CD4-positive, CD25-positive, alpha-beta regulatory T cell (primary cell): ENCODE data around the gene VIL1. TPM values are rescaled to one million over a fixed set of nuclear protein-coding genes. Genes with fewer than 3 reads are reported as not detected.

Experiments
- ATAC-seq, 2 donors: fragments of 150-1000 bp; cut with Tn5 transposase; one replicate each; pipeline ENCODE4 v1.10.0; 2021; ENCODE audit warnings: low read depth in 2 of 2, moderate number of reproducible peaks in 2 of 2, moderate library complexity in 1 of 2
- DNase-seq, 3 donors: peaks; one replicate each; pipeline versions ENCODE4 v3.0.0 to v3.0.0-alpha.2; 2012 to 2022; ENCODE audit warnings: mixed read lengths in 1 of 3
- H3K27ac ChIP-seq: one replicate; pipeline ENCODE4 v1.7.0; 2013; ENCODE audit warnings: mild to moderate bottlenecking, low read length; ENCODE audit not compliant: insufficient read depth, poor library complexity, severe bottlenecking
- H3K27me3 ChIP-seq: one replicate; pipeline ENCODE4 v1.7.0; 2013; ENCODE audit warnings: low read length; ENCODE audit not compliant: control insufficient read depth, insufficient read depth
- H3K36me3 ChIP-seq: one replicate; pipeline ENCODE4 v1.7.0; 2013; ENCODE audit warnings: mild to moderate bottlenecking, low read length, moderate library complexity; ENCODE audit not compliant: control insufficient read depth, insufficient read depth
- H3K4me1 ChIP-seq: 2 replicates; pipeline ENCODE4 v1.7.0; 2013; ENCODE audit warnings: mild to moderate bottlenecking, low read length; ENCODE audit not compliant: insufficient read depth, control insufficient read depth, poor library complexity, severe bottlenecking
- H3K4me3 ChIP-seq: one replicate; pipeline ENCODE4 v1.7.0; 2013; ENCODE audit warnings: low read depth, mild to moderate bottlenecking, low read length, moderate library complexity
- H3K9me3 ChIP-seq, 2 experiments: 1 replicate in 1 of 2; 2 replicates in 1 of 2; pipeline ENCODE4 v1.7.0; 2013; ENCODE audit warnings: low read length in 2 of 2, mild to moderate bottlenecking in 1 of 2, moderate library complexity in 1 of 2; ENCODE audit not compliant: control insufficient read depth in 2 of 2
- H3K27ac Mint-ChIP-seq, 3 donors: one replicate each; pipeline ENCODE4 v1.8.0; 2020 to 2022; ENCODE audit warnings: mild to moderate bottlenecking in 3 of 3, mixed read lengths in 3 of 3, moderate library complexity in 2 of 3
- H3K27me3 Mint-ChIP-seq: one replicate; pipeline ENCODE4 v1.8.0; 2022; ENCODE audit warnings: mild to moderate bottlenecking, mixed read lengths
- H3K36me3 Mint-ChIP-seq: one replicate; pipeline ENCODE4 v1.8.0; 2020; ENCODE audit warnings: mixed read lengths
- H3K4me1 Mint-ChIP-seq, 4 donors: one replicate each; pipeline ENCODE4 v1.8.0; 2020 to 2022; ENCODE audit warnings: mixed read lengths in 4 of 4, mild to moderate bottlenecking in 1 of 4
- H3K4me3 Mint-ChIP-seq, 4 donors: one replicate each; pipeline ENCODE4 v1.8.0; 2020 to 2022; ENCODE audit warnings: mild to moderate bottlenecking in 4 of 4, mixed read lengths in 4 of 4, moderate library complexity in 3 of 4
- H3K9me3 Mint-ChIP-seq, 7 donors: one replicate each; pipeline ENCODE4 v1.8.0; 2020 to 2022; ENCODE audit warnings: mixed read lengths in 7 of 7, mild to moderate bottlenecking in 3 of 7, moderate library complexity in 2 of 7
- polyA plus RNA-seq, 4 donors: library from polyadenylated mRNA; unstranded; fragments of 300-500 nt; fragmentation: Illumina TruSeq; gene quantifications; one replicate each; pipeline ENCODE4 v1.2.3, GENCODE V29; 2021
- total RNA-seq: library from RNA; stranded (reverse); gene quantifications from one replicate; pipeline ENCODE4 v1.2.3, GENCODE V29; 2022

The VIL1 gene
- total and polyA plus RNA-seq, 5 donors from 2014 or later: 0.08 to 2.1 (median 0.18) TPM; not detected in 1

DNA sequence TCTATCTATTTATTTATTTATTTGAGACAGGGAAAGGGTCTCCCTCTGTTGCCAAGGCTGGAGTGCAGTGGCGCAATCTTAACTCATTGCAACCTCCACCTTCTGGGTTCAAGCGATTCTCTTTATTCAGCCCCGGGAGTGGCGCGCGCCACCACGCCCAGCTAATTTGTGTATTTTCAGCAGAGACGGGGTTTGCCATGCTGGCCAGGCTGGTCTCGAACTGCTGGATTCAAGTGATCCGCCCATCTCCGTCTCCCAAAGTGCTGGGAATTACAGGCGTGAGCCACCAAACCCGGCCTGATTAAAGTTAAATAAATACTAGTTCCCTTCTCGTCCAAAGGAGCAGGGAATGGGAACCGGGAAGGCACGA lies 23.5 kb upstream of the VIL1 start:
- Histone ChIP-seq H3K9me3 (no peaks in the 10 kb centered on the region), H3K4me3 (peak overlapping the region; percentile 26), H3K36me3 (no peaks in the 10 kb centered on the region), H3K4me1 (peaks cover 58% of the 10 kb centered on the region), H3K27me3 (no peaks in the 10 kb centered on the region), H3K27ac (peak overlapping the region; percentile 94)
- H3K9me3 Mint-ChIP-seq: peaks cover 0 to 3% (median 0%) of the 10 kb centered on the region in 7 donors
- H3K4me1 Mint-ChIP-seq: peaks cover 0 to 38% (median 18%) of the 10 kb centered on the region in 4 donors
- H3K4me3 Mint-ChIP-seq: peak overlapping the region; percentile 70 to 97 (median 96)
- DNase-seq (no peak), ATAC-seq (no peak)
- peak overlapping the region in 2 of 3 donors; percentile 89 to 99 for H3K27ac Mint-ChIP-seq
- H3K36me3 Mint-ChIP-seq: no peaks in the 10 kb centered on the region
- peaks cover 7% of the 10 kb centered on the region for H3K27me3 Mint-ChIP-seq

GRCh38 chr2:218395826-218396687 lies 22.9 kb upstream of the VIL1 start:
- Mint-ChIP-seq H3K4me1 (peaks cover 0 to 38% (median 18%) of the 10 kb centered on the region in 4 donors), H3K36me3 (no peaks in the 10 kb centered on the region), H3K27me3 (peaks cover 7% of the 10 kb centered on the region), H3K27ac (peak overlapping the region; percentile 98 to 99 (median 99)), H3K4me3 (peak overlapping the region; percentile 96 to 97 (median 96)), H3K9me3 (peaks cover 0 to 3% (median 0%) of the 10 kb centered on the region in 7 donors)
- ATAC-seq: peak; percentile 74 to 75
- Histone ChIP-seq H3K4me3 (peak overlapping the region; percentile 74), H3K27ac (peak overlapping the region; percentile 94), H3K27me3 (no peaks in the 10 kb centered on the region), H3K36me3 (no peaks in the 10 kb centered on the region), H3K9me3 (no peaks in the 10 kb centered on the region), H3K4me1 (peaks cover 61% of the 10 kb centered on the region)
- DNase-seq: peak; percentile 89 to 97 (median 94)

GRCh38 chr2:218396688-218397462 lies 22.0 kb upstream of the VIL1 start:
- H3K36me3 Mint-ChIP-seq: no peaks in the 10 kb centered on the region
- H3K4me1 Mint-ChIP-seq: peaks cover 0 to 46% (median 21%) of the 10 kb centered on the region in 4 donors
- DNase-seq (peak; percentile 66 to 92 (median 81)), ATAC-seq (peak; percentile 1 to 6)
- H3K9me3 Mint-ChIP-seq: peaks cover 0 to 3% (median 0%) of the 10 kb centered on the region in 7 donors
- Histone ChIP-seq H3K4me3 (peak overlapping the region; percentile 74), H3K27me3 (no peaks in the 10 kb centered on the region), H3K9me3 (no peaks in the 10 kb centered on the region), H3K27ac (peak overlapping the region; percentile 94), H3K36me3 (peaks cover 2% of the 10 kb centered on the region), H3K4me1 (peaks cover 69% of the 10 kb centered on the region)
- H3K27me3 Mint-ChIP-seq: peaks cover 7% of the 10 kb centered on the region
- H3K4me3 Mint-ChIP-seq: peak overlapping the region; percentile 96 to 97 (median 96)
- peak overlapping the region; percentile 98 to 99 (median 99) for H3K27ac Mint-ChIP-seq

DNA sequence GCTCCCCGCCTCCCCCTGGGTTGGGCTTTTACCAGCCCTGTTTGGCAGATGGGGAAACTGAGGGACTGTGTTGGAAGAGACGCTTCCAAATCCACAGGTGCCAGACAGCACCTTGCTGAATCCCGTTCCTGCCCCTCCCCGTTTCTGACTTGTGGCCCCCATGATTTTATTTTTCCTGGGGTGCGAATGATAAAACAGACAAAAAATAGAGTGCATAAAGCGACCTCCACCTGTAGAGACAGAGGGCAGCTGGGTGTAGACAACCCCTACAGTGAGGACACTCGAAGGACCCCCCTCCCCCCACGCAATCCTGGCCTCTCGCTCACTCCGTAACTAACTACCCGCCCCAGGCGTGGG lies 21.5 kb upstream of the VIL1 start:
- Histone ChIP-seq H3K4me3 (peak overlapping the region; percentile 74), H3K4me1 (peaks cover 75% of the 10 kb centered on the region), H3K36me3 (peaks cover 4% of the 10 kb centered on the region), H3K9me3 (no peaks in the 10 kb centered on the region), H3K27me3 (no peaks in the 10 kb centered on the region), H3K27ac (peak overlapping the region; percentile 94)
- Mint-ChIP-seq H3K27me3 (peaks cover 7% of the 10 kb centered on the region), H3K36me3 (no peaks in the 10 kb centered on the region), H3K27ac (peak overlapping the region; percentile 98 to 99 (median 99)), H3K4me3 (peak overlapping the region; percentile 96 to 97 (median 96)), H3K4me1 (peaks cover 0 to 51% (median 21%) of the 10 kb centered on the region in 4 donors), H3K9me3 (peaks cover 0 to 3% (median 0%) of the 10 kb centered on the region in 7 donors)
- ATAC-seq (no peak), DNase-seq (no peak)

- Mint-ChIP-seq H3K27me3 (peaks cover 7% of the 10 kb centered on the region), H3K9me3 (peaks cover 0 to 3% (median 0%) of the 10 kb centered on the region in 7 donors), H3K4me1 (peaks cover 0 to 55% (median 21%) of the 10 kb centered on the region in 4 donors), H3K27ac (peak overlapping the region; percentile 98 to 99 (median 99)), H3K4me3 (peak overlapping the region; percentile 96 to 97 (median 96)), H3K36me3 (no peaks in the 10 kb centered on the region)
- ATAC-seq: no peak
- Histone ChIP-seq H3K9me3 (no peaks in the 10 kb centered on the region), H3K4me3 (peak overlapping the region; percentile 74), H3K27me3 (no peaks in the 10 kb centered on the region), H3K36me3 (peaks cover 8% of the 10 kb centered on the region), H3K27ac (peak overlapping the region; percentile 94), H3K4me1 (peaks cover 79% of the 10 kb centered on the region)
- peak; percentile 56 to 86 (median 59) for DNase-seq
Observed at GRCh38 chr2:218397820-218398436, 21.0 kb upstream of the VIL1 start.

- Histone ChIP-seq H3K27ac (peak overlapping the region; percentile 94), H3K4me1 (peaks cover 84% of the 10 kb centered on the region), H3K27me3 (no peaks in the 10 kb centered on the region), H3K36me3 (peaks cover 14% of the 10 kb centered on the region), H3K4me3 (peak overlapping the region; percentile 74), H3K9me3 (no peaks in the 10 kb centered on the region)
- peak; percentile 57 to 86 (median 77) for DNase-seq
- peaks cover 0 to 3% (median 0%) of the 10 kb centered on the region in 7 donors for H3K9me3 Mint-ChIP-seq
- peaks cover 7% of the 10 kb centered on the region for H3K27me3 Mint-ChIP-seq
- H3K27ac Mint-ChIP-seq: peak overlapping the region; percentile 98 to 99 (median 99)
- ATAC-seq: peak; percentile 10 to 12
- peaks cover 6% of the 10 kb centered on the region for H3K36me3 Mint-ChIP-seq
- peak overlapping the region; percentile 96 to 97 (median 96) for H3K4me3 Mint-ChIP-seq
- H3K4me1 Mint-ChIP-seq: peaks cover 0 to 62% (median 24%) of the 10 kb centered on the region in 4 donors
Observed at GRCh38 chr2:218398437-218399390, 20.2 kb upstream of the VIL1 start.
